ENCODE data around the gene FZR1.

The FZR1 gene

GRCh38 chr19:3505598-3506383, at the start of gene FZR1:
Gene FZR1, plus strand, starts transcription at chr19:3506311. Its CDS starts 16,679 bp downstream, at chr19:3522990.
- no peaks in the 10 kb centered on the region for H3K27me3 ChIP-seq (ENCODE audit: insufficient read depth, low read length, poor library complexity)
- peak within 1 kb of the TSS; percentile 90 for H3K4me2 ChIP-seq (ENCODE audit: insufficient read depth, low read length)
- no peaks in the 10 kb centered on the region for H3K9me3 ChIP-seq (ENCODE audit: insufficient read depth, low read length, severe bottlenecking)
- TF ChIP-seq EZH2 (IDR thresholded peaks at IDR 0.05; ENCODE audit: borderline replicate concordance, low read depth, low read length, severe bottlenecking) (no peak), CTCF (IDR thresholded peaks at IDR 0.05; ENCODE audit: borderline replicate concordance, extremely low read depth, low read length, poor library complexity, severe bottlenecking) (peak; percentile 18)
- H3K4me3 ChIP-seq (ENCODE audit: low read depth in 1 of 2, low read length in 2 of 2) = peak within 1 kb of the TSS; percentile 81 to 95
- peaks cover 31% of the 10 kb centered on the region for H3K36me3 ChIP-seq (ENCODE audit: insufficient read depth, low read length)
- H3K9ac ChIP-seq (ENCODE audit: low read depth, low read length) = peak within 1 kb of the TSS; percentile 94
- H4K20me1 ChIP-seq (ENCODE audit: insufficient read depth, low read length) = peaks cover 35% of the 10 kb centered on the region
- H2AFZ ChIP-seq (ENCODE audit: low read depth, low read length) = peak within 1 kb of the TSS; percentile 95
- ATAC-seq (ENCODE audit: insufficient read depth, low read depth) (peak; percentile 90), DNase-seq (peak; percentile 100)
- peak within 1 kb of the TSS; percentile 98 for H3K27ac ChIP-seq (ENCODE audit: low read length)
- H3K4me1 ChIP-seq (ENCODE audit: insufficient read depth, low read length) = peaks cover 48% of the 10 kb centered on the region
- H3K79me2 ChIP-seq (ENCODE audit: insufficient read depth, low read length) = peaks cover 51% of the 10 kb centered on the region

GRCh38 chr19:3456925-3457527, 49.1 kb upstream of the FZR1 start:
- Histone ChIP-seq H3K4me1 (ENCODE audit: insufficient read depth, low read length) (no peaks in the 10 kb centered on the region), H3K36me3 (ENCODE audit: insufficient read depth, low read length) (peaks cover 59% of the 10 kb centered on the region), H3K4me3 (ENCODE audit: low read depth in 1 of 2, low read length in 2 of 2) (no peak overlapping the region), H3K79me2 (ENCODE audit: insufficient read depth, low read length) (no peaks in the 10 kb centered on the region), H3K27ac (ENCODE audit: low read length) (no peak overlapping the region), H3K9me3 (ENCODE audit: insufficient read depth, low read length, severe bottlenecking) (no peaks in the 10 kb centered on the region), H3K4me2 (ENCODE audit: insufficient read depth, low read length) (no peak overlapping the region), H4K20me1 (ENCODE audit: insufficient read depth, low read length) (peaks cover 29% of the 10 kb centered on the region), H3K27me3 (ENCODE audit: insufficient read depth, low read length, poor library complexity) (no peaks in the 10 kb centered on the region), H3K9ac (ENCODE audit: low read depth, low read length) (no peak overlapping the region), H2AFZ (ENCODE audit: low read depth, low read length) (no peak overlapping the region)
- DNase-seq = no peak
- ATAC-seq (ENCODE audit: insufficient read depth, low read depth) = no peak
- TF ChIP-seq EZH2 (IDR thresholded peaks at IDR 0.05; ENCODE audit: borderline replicate concordance, low read depth, low read length, severe bottlenecking) = no peak
- no peak for TF ChIP-seq CTCF (IDR thresholded peaks at IDR 0.05; ENCODE audit: borderline replicate concordance, extremely low read depth, low read length, poor library complexity, severe bottlenecking)

- no peak overlapping the region for H2AFZ ChIP-seq (ENCODE audit: low read depth, low read length)
- peaks cover 29% of the 10 kb centered on the region for H4K20me1 ChIP-seq (ENCODE audit: insufficient read depth, low read length)
Observed at GRCh38 chr19:3457528-3458228, 48.4 kb upstream of the FZR1 start.

More at GRCh38 chr19:3457528-3458228, 48.4 kb upstream of the FZR1 start:
- no peak overlapping the region for H3K4me2 ChIP-seq (ENCODE audit: insufficient read depth, low read length)
- TF ChIP-seq EZH2 (IDR thresholded peaks at IDR 0.05; ENCODE audit: borderline replicate concordance, low read depth, low read length, severe bottlenecking) = no peak
- no peak for TF ChIP-seq CTCF (IDR thresholded peaks at IDR 0.05; ENCODE audit: borderline replicate concordance, extremely low read depth, low read length, poor library complexity, severe bottlenecking)
- H3K27ac ChIP-seq (ENCODE audit: low read length) = no peak overlapping the region
- no peaks in the 10 kb centered on the region for H3K27me3 ChIP-seq (ENCODE audit: insufficient read depth, low read length, poor library complexity)
- no peaks in the 10 kb centered on the region for H3K9me3 ChIP-seq (ENCODE audit: insufficient read depth, low read length, severe bottlenecking)
- H3K9ac ChIP-seq (ENCODE audit: low read depth, low read length) = no peak overlapping the region
- DNase-seq = no peak
- H3K4me3 ChIP-seq (ENCODE audit: low read depth in 1 of 2, low read length in 2 of 2) = no peak overlapping the region
- H3K4me1 ChIP-seq (ENCODE audit: insufficient read depth, low read length) = no peaks in the 10 kb centered on the region
- H3K36me3 ChIP-seq (ENCODE audit: insufficient read depth, low read length) = peaks cover 55% of the 10 kb centered on the region
- ATAC-seq (ENCODE audit: insufficient read depth, low read depth) = no peak; the same call in 2 of the 3 replicates
- no peaks in the 10 kb centered on the region for H3K79me2 ChIP-seq (ENCODE audit: insufficient read depth, low read length)

Measured in DND-41 (cell line).